Thyroid gland (tissue), 4 donors: ENCODE results near the gene AMACR. TPM values are rescaled to one million over a fixed set of nuclear protein-coding genes. Genes with fewer than 3 reads are reported as not detected.

Experiments used
- DNase-seq, 2 donors: peaks; one replicate each; pipeline ENCODE4 v3.0.0-alpha.2; 2019
- H3K27ac ChIP-seq, 3 donors: fragments of 200-600 bp; sonication (generic); 1 replicate in 2 of 3; 2 replicates in 1 of 3; pipeline ENCODE4 v1.5.1; 2016 to 2019; ENCODE audit warnings: mild to moderate bottlenecking in 1 of 3, moderate library complexity in 1 of 3
- H3K27me3 ChIP-seq: fragments of 200-600 bp; sonication (generic); one replicate; pipeline ENCODE4 v1.5.1; 2019
- H3K36me3 ChIP-seq, 2 donors: fragments of 200-600 bp; sonication (generic); one replicate each; pipeline ENCODE4 v1.5.1; 2016 to 2019
- H3K4me1 ChIP-seq, 2 donors: fragments of 200-600 bp; sonication (generic); one replicate each; pipeline ENCODE4 v1.5.1; 2017 to 2019
- H3K4me3 ChIP-seq, 3 donors: fragments of 200-600 bp; sonication (generic); replicated peaks in 1 of 3; 1 replicate in 2 of 3; 2 replicates in 1 of 3; pipeline ENCODE4 v1.5.1; 2016; ENCODE audit warnings: mild to moderate bottlenecking in 1 of 3
- H3K9me3 ChIP-seq: fragments of 200-600 bp; sonication (generic); one replicate; pipeline ENCODE4 v1.5.1; 2017
- POLR2A ChIP-seq, 2 donors: fragments of 450-650 bp; IDR thresholded peaks; one replicate each; pipeline ENCODE4 v1.6.1; 2017; ENCODE audit warnings: antibody characterized with exemption in 2 of 2, mild to moderate bottlenecking in 2 of 2, moderate library complexity in 1 of 2
- WGBS, 2 donors: methylation state at CpG; one replicate each; pipeline ENCODE4 v1.1.5; 2017; 5-methylcytosine and 5-hydroxymethylcytosine counted together
- intact Hi-C: fragments of 100-400 bp; cut with DNase I; formaldehyde crosslinking; loops from one replicate; pipeline ENCODE4 v1.15.1; 2023
- total RNA-seq, 4 donors: library from RNA; depleted of rRNA; stranded (reverse); fragments of >200 nt; gene quantifications; one replicate each; pipeline ENCODE4 v1.2.3, GENCODE V29; 2016
- TF ChIP-seq, protein P1 (sequence below), 6 experiments: fragments of 200-600 bp in 3 of 6; fragments of 450-650 bp in 3 of 6; sonication (generic) in 3 of 6; IDR thresholded peaks; one replicate each; pipeline ENCODE4 v1.5.1; 2016 to 2019; ENCODE audit warnings: antibody characterized with exemption in 6 of 6, mild to moderate bottlenecking in 2 of 6, inconsistent platforms in 1 of 6, moderate library complexity in 1 of 6

AMACR gene
- total RNA-seq, 4 donors from 2014 or later, result 10.6 to 17.9 (median 13.5) TPM

DNA sequence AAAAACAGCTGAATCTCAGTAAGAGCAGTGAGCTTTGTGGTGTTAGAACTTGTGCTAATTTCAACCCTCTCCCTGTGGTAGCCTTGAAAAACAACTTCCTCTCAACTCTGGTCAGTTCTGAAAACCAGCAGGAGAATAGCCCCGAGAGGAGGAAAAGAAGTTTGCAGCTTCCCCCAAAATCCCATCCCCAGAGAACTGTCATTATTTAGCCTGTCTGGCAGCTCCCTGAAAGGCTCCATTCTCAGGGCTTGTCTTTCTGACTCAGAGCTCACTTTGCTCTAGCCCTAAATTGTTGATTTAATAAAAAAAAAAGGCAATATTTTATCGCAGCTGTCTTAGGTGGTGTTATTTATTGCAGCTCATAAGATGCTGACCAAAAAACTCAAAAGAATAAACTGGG is 12.0 kb downstream of the AMACR start:
- no peak overlapping the region for H3K27ac ChIP-seq
- TF ChIP-seq POLR2A (IDR thresholded peaks at IDR 0.05), result no peak
- TF ChIP-seq, protein P1, sequence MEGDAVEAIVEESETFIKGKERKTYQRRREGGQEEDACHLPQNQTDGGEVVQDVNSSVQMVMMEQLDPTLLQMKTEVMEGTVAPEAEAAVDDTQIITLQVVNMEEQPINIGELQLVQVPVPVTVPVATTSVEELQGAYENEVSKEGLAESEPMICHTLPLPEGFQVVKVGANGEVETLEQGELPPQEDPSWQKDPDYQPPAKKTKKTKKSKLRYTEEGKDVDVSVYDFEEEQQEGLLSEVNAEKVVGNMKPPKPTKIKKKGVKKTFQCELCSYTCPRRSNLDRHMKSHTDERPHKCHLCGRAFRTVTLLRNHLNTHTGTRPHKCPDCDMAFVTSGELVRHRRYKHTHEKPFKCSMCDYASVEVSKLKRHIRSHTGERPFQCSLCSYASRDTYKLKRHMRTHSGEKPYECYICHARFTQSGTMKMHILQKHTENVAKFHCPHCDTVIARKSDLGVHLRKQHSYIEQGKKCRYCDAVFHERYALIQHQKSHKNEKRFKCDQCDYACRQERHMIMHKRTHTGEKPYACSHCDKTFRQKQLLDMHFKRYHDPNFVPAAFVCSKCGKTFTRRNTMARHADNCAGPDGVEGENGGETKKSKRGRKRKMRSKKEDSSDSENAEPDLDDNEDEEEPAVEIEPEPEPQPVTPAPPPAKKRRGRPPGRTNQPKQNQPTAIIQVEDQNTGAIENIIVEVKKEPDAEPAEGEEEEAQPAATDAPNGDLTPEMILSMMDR (IDR thresholded peaks at IDR 0.05), result no peak
- 67% methylated on average over 2 of the region's 2 CpGs for WGBS, 2 donors
- H3K36me3 ChIP-seq, result no peaks in the 10 kb centered on the region
- H3K4me1 ChIP-seq, result no peaks in the 10 kb centered on the region
- no peak for DNase-seq
- intact Hi-C loops, result loop anchor here (10.0 kb wide), 1 partner anchor 469 kb away; no protein-coding TSS in a partner anchor
- no peaks in the 10 kb centered on the region for H3K9me3 ChIP-seq
- no peaks in the 10 kb centered on the region for H3K27me3 ChIP-seq
- no peak overlapping the region for H3K4me3 ChIP-seq

DNA sequence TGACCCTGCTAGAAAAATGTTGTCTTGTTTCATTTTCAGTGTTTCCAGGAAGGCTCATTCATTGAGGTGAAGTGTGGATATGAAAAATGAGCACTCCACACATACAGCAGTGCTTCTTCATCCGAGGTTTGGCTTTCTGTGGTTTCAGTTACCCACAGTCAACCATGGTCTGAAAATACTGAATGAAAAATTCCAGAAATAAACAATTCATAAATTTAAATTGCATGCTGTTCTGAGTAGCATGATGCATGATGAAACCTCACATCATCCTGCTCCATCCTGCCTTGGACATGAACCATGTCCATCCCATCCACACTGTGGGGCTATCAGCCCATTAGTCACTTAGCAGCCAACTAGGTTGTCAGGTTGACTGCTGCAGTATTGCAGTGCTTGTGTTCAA is 13.0 kb downstream of the AMACR start:
- TF ChIP-seq, protein P1 (IDR thresholded peaks at IDR 0.05), result no peak
- no peak for TF ChIP-seq POLR2A (IDR thresholded peaks at IDR 0.05)
- intact Hi-C loops, result loop anchor here (10.0 kb wide), 1 partner anchor 470 kb away; no protein-coding TSS in a partner anchor
- 70 to 81% methylated on average over 1 of the region's 1 CpG for WGBS, 2 donors
- no peak for DNase-seq
- H3K4me1 ChIP-seq, result no peaks in the 10 kb centered on the region
- no peaks in the 10 kb centered on the region for H3K36me3 ChIP-seq
- no peaks in the 10 kb centered on the region for H3K9me3 ChIP-seq
- H3K27me3 ChIP-seq, result no peaks in the 10 kb centered on the region
- no peak overlapping the region for H3K4me3 ChIP-seq
- no peak overlapping the region for H3K27ac ChIP-seq

DNA sequence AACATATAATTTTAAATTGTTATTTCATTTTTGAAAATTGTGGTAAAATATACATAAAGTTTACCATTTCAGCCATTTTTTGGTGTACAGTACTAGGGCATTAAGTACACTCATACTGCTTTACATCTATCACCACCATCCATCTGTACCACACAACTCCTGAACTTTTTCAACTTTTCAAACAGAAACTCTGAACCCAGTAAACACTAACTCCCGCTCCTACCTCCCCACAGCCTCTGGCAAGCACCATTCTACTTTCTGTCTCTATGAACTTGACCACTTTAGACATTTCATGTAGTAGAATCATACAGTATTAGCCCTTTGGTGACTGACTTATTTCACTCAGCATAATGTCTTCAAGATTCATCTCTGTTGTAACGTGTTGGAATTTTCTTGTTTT is 15.0 kb downstream of the AMACR start:
- intact Hi-C loops, result loop anchor here (10.0 kb wide), 1 partner anchor 472 kb away; no protein-coding TSS in a partner anchor

DNA sequence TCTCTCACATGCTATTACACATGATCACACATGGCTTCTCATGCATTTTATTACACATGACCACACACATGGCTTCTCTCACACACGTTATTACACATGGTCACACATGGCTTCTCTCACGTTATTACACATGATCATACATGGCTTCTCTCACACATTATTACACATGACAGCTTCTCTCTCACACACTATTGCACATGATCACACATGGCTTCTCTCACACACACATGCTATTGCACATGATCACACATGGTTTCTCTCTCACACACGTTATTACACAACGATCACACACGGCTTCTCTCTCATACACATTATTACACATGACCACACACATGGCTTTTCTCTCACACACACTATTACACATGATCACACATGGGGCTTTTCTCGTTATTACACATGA is 22.4 kb downstream of the AMACR start:
- WGBS, 2 donors, result 97% methylated on average over 6 of the region's 6 CpGs
- no peak for DNase-seq
- intact Hi-C loops, result no loop called here

More for the DNA sequence above, 15.0 kb downstream of the AMACR start:
- WGBS, 2 donors, result 95 to 98% methylated on average over 2 of the region's 2 CpGs
- no peak for TF ChIP-seq POLR2A (IDR thresholded peaks at IDR 0.05)
- TF ChIP-seq, protein P1 (IDR thresholded peaks at IDR 0.05), result no peak
- Histone ChIP-seq H3K27ac (no peak overlapping the region), H3K9me3 (no peaks in the 10 kb centered on the region), H3K4me3 (no peak overlapping the region), H3K27me3 (no peaks in the 10 kb centered on the region), H3K4me1 (no peaks in the 10 kb centered on the region), H3K36me3 (peaks cover 8 to 13% of the 10 kb centered on the region in 2 donors)
- DNase-seq, result no peak

GRCh38 chr5:33984671-33985124 is 23.2 kb downstream of the AMACR start, which contains the start of gene SLC45A2:
TSS of gene SLC45A2 (minus strand) at chr5:33984693. CDS start at chr5:33984583, 110 bp downstream.
- no peaks in the 10 kb centered on the region for H3K9me3 ChIP-seq

More for the DNA sequence above, 22.4 kb downstream of the AMACR start:
- H3K9me3 ChIP-seq, result no peaks in the 10 kb centered on the region
- H3K4me1 ChIP-seq, result no peaks in the 10 kb centered on the region
- TF ChIP-seq POLR2A (IDR thresholded peaks at IDR 0.05), result no peak
- TF ChIP-seq, protein P1 (IDR thresholded peaks at IDR 0.05), result no peak
- peaks cover 8 to 21% of the 10 kb centered on the region in 2 donors for H3K36me3 ChIP-seq
- no peak overlapping the region for H3K4me3 ChIP-seq
- H3K27ac ChIP-seq, result no peak overlapping the region
- no peaks in the 10 kb centered on the region for H3K27me3 ChIP-seq

More at GRCh38 chr5:33984671-33985124, 23.2 kb downstream of the AMACR start, which contains the start of gene SLC45A2:
- TF ChIP-seq, protein P1 (IDR thresholded peaks at IDR 0.05), result no peak
- peaks cover 8 to 21% of the 10 kb centered on the region in 2 donors for H3K36me3 ChIP-seq
- H3K4me1 ChIP-seq, result no peaks in the 10 kb centered on the region
- WGBS, 2 donors, result 69 to 73% methylated on average over 7 of the region's 7 CpGs
- intact Hi-C loops, result no loop called here
- H3K27me3 ChIP-seq, result no peaks in the 10 kb centered on the region
- no peak within 1 kb of the TSS for H3K4me3 ChIP-seq
- no peak within 1 kb of the TSS for H3K27ac ChIP-seq
- DNase-seq, result no peak
